HepG2 (cell line): ENCODE data around the gene TMEM269. TPM values are rescaled to one million over a fixed set of nuclear protein-coding genes. Genes with fewer than 3 reads are reported as not detected.

ENCODE experiments used
- ADNP ChIP-seq: sonication (generic); formaldehyde crosslinking; IDR thresholded peaks from 2 replicates; pipeline ENCODE4 v1.4.0; 2020; ENCODE audit warnings: missing genetic modification reagents
- ELF3 ChIP-seq: IDR thresholded peaks from 2 replicates; pipeline ENCODE4 v1.6.1; 2016; ENCODE audit warnings: missing genetic modification reagents, missing compliant biosample characterization
- HMGXB3 ChIP-seq: sonication (generic); formaldehyde crosslinking; IDR thresholded peaks from 2 replicates; pipeline ENCODE4 v1.4.0; 2020; ENCODE audit warnings: missing genetic modification reagents, borderline replicate concordance
- HOXA5 ChIP-seq: sonication (generic); formaldehyde crosslinking; IDR thresholded peaks from 2 replicates; pipeline ENCODE4 v1.4.0; 2020; ENCODE audit warnings: missing genetic modification reagents
- MAX ChIP-seq: IDR thresholded peaks from 2 replicates; pipeline ENCODE4 v1.6.1; 2012; ENCODE audit warnings: inconsistent platforms
- ONECUT2 ChIP-seq: sonication (generic); formaldehyde crosslinking; IDR thresholded peaks from 2 replicates; pipeline ENCODE4 v1.4.0; 2020; ENCODE audit warnings: missing genetic modification reagents
- SIN3A ChIP-seq: IDR thresholded peaks from 2 replicates; pipeline ENCODE4 v1.6.1; 2011; ENCODE audit warnings: low read depth, mild to moderate bottlenecking, control low read depth, low read length, borderline replicate concordance
- SP4 ChIP-seq: sonication (generic); formaldehyde crosslinking; IDR thresholded peaks from 2 replicates; pipeline ENCODE4 v1.8.1; 2023; ENCODE audit warnings: mild to moderate bottlenecking, missing genetic modification reagents
- YEATS4 ChIP-seq: sonication (generic); formaldehyde crosslinking; IDR thresholded peaks from 2 replicates; pipeline ENCODE4 v1.4.0; 2020; ENCODE audit warnings: missing genetic modification reagents, borderline replicate concordance
- ZFP82 ChIP-seq: sonication (generic); formaldehyde crosslinking; IDR thresholded peaks from 2 replicates; pipeline ENCODE4 v1.5.1; 2020; ENCODE audit warnings: mild to moderate bottlenecking, missing genetic modification reagents, borderline replicate concordance
- ZFP90 ChIP-seq: sonication (generic); formaldehyde crosslinking; IDR thresholded peaks from 2 replicates; pipeline ENCODE4 v1.8.0; 2022; ENCODE audit warnings: missing genetic modification reagents, mild to moderate bottlenecking, inconsistent platforms, borderline replicate concordance
- ZFX ChIP-seq: sonication (generic); formaldehyde crosslinking; IDR thresholded peaks from 2 replicates; pipeline ENCODE4 v1.4.0; 2020; ENCODE audit warnings: mild to moderate bottlenecking, low read depth, missing genetic modification reagents, moderate library complexity
- ZMAT3 ChIP-seq: sonication (generic); formaldehyde crosslinking; conservative IDR thresholded peaks from 2 replicates; pipeline ENCODE4 v1.7.0; 2021; ENCODE audit warnings: missing genetic modification reagents
- ZNF512B ChIP-seq: sonication (generic); formaldehyde crosslinking; IDR thresholded peaks from 2 replicates; pipeline ENCODE4 v1.5.1; 2020; ENCODE audit warnings: missing genetic modification reagents, mild to moderate bottlenecking, borderline replicate concordance
- ZNF691 ChIP-seq: sonication (generic); formaldehyde crosslinking; IDR thresholded peaks from 2 replicates; pipeline ENCODE4 v1.4.0; 2020; ENCODE audit warnings: missing genetic modification reagents, low read depth, mild to moderate bottlenecking, borderline replicate concordance
- ZNF703 ChIP-seq: sonication (generic); formaldehyde crosslinking; IDR thresholded peaks from 2 replicates; pipeline ENCODE4 v1.5.1; 2020; ENCODE audit warnings: missing genetic modification reagents, mild to moderate bottlenecking, moderate library complexity, borderline replicate concordance
- ZNF746 ChIP-seq: sonication (generic); formaldehyde crosslinking; IDR thresholded peaks from 2 replicates; pipeline ENCODE4 v1.8.0; 2022; ENCODE audit warnings: mild to moderate bottlenecking, missing genetic modification reagents
- ZNF784 ChIP-seq: sonication (generic); formaldehyde crosslinking; IDR thresholded peaks from 2 replicates; pipeline ENCODE4 v1.5.1; 2020; ENCODE audit warnings: missing genetic modification reagents, mild to moderate bottlenecking, borderline replicate concordance
- polyA plus RNA-seq, 8 experiments: library from polyadenylated mRNA; depleted of rRNA in 3 of 8; stranded (reverse) in 7 of 8; unstranded in 1 of 8; fragments of >200 nt; fragmentation: Illumina TruSeq in 4 of 8; extraction: Trizol in 4 of 8; gene quantifications; 2 replicates each; pipeline versions ENCODE4 v1.2.1 to v1.2.3, GENCODE V29; 2011 to 2016; ENCODE audit warnings: low read depth in 4 of 8, missing spikeins in 1 of 8, mixed read lengths in 1 of 8; ENCODE audit not compliant: insufficient read depth in 1 of 8
- total RNA-seq, 5 experiments: library from RNA; depleted of rRNA; stranded (reverse); fragments of >200 nt; fragmentation: Illumina TruSeq; extraction: Trizol; gene quantifications; 2 replicates each; pipeline ENCODE4 v1.2.3, GENCODE V29; 2016; ENCODE audit warnings: low read depth in 1 of 5

The TMEM269 gene
- total and polyA plus RNA-seq, 2 of the 13 experiments (the other 11 are each of a cell fraction or from before 2014, with no cell fraction given): 0.15 to 0.21 TPM

GRCh38 chr1:42816585-42817439 is 32.0 kb downstream of the TMEM269 start, which contains the start of the genes ERMAP and SVBP (continued):
- no peak for TF ChIP-seq ZNF703 (CRISPR knock-in tag)
- TF ChIP-seq MAX: peak; percentile 54; the same call in 1 of the 2 replicates
- TF ChIP-seq ADNP: no peak
- no peak for TF ChIP-seq ZNF512B (CRISPR knock-in tag)
- TF ChIP-seq ZFP90 (CRISPR knock-in tag): peak; percentile 55; the same call in 1 of the 2 replicates
- no peak for TF ChIP-seq HMGXB3 (CRISPR knock-in tag)
- peak; percentile 85 for TF ChIP-seq SP4 (CRISPR knock-in tag)
- TF ChIP-seq HOXA5 (CRISPR knock-in tag): 0 out of 2 replicates have a peak, but pooled peaks have one; percentile 28
- peak; percentile 56; the same call in 1 of the 2 replicates for TF ChIP-seq ZMAT3 (CRISPR knock-in tag)
- peak; percentile 65 for TF ChIP-seq ZFX (CRISPR knock-in tag)
- peak; percentile 55; the same call in 1 of the 2 replicates for TF ChIP-seq ZNF691
- TF ChIP-seq ELF3 (CRISPR knock-in tag): no peak
- no peak for TF ChIP-seq ZFP82 (CRISPR knock-in tag)
- peak; percentile 74; the same call in 1 of the 2 replicates for TF ChIP-seq SIN3A
- 0 out of 2 replicates have a peak, but pooled peaks have one; percentile 46 for TF ChIP-seq ZNF784 (CRISPR knock-in tag)
- 0 out of 2 replicates have a peak, but pooled peaks have one; percentile 16 for TF ChIP-seq ZNF746
- no peak for TF ChIP-seq ONECUT2 (CRISPR knock-in tag)
- TF ChIP-seq YEATS4 (CRISPR knock-in tag): peak; percentile 66; the same call in 1 of the 2 replicates
